Measurements from ENCODE around the gene GSTP1. TPM values are rescaled to one million over a fixed set of nuclear protein-coding genes. Genes with fewer than 3 reads are reported as not detected.
"Not testable (repeated sequence)": the region's sequence is repeated elsewhere in the genome, so short reads cannot be mapped to it uniquely, and the experiment has no call there.

GSTP1 gene
- total RNA-seq, 1 experiment from 2014 or later: 639 TPM

DNA sequence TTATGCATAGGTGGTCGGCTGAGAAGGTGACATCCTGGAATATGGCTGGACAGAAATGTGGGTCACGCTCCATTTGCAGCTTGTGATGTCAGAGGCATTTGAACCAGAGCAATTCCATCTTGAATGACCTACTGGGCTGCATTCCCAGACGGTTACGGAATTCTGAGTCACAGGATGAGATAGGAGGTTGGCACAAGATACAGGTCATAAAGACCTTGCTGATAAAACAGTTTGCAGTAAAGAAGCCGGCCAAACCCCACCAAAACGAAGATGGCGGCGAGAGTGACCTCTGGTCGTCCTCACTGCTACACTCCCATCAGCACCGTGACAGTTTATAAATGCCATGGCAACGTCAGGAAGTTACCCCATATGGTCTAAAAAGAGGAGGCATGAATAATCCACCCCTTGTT is 19.9 kb upstream of the GSTP1 start:
- peak; percentile 89 for DNase-seq (ENCODE audit: low spot score)

DNA sequence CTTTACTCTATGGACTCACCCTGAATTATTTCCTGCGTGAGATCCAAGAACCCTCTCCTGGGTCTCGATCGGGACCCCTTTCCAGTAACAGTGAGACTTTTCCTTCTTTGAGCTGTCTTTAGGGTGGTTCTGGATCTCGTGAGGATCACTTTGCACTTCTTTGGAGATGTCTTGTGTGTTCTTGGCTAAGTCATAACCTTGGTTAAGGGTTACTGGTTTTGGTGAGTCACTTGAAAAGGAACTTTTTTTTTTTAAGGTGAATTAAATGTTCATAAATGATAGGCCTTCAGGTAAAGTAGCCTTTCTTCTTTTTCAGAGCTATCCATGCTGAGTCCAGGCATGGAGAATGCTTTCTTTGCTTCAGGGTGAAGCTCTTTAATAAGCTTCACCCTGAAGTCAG is 19.4 kb upstream of the GSTP1 start:
- DNase-seq (ENCODE audit: low spot score): no peak

DNA sequence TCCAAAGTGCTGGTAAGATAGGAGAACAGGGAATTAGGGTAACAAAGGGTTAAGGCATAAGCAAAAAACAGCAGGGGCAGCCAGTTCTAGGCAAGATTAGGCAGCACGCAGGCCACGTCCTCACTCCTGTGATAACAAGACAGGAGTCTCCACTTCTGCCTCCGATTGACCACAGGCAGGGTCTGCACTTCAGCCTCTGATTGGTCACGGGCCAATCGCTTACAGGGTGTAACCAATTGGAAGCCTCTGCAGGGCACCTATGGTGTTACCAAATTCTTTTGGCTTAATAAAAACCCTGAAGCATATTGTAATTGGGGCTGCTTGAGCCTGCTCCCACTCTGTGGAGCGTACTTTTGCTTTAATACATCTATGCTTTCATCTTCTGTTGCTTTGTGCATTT is 12.2 kb upstream of the GSTP1 start:
- DNase-seq (ENCODE audit: low spot score): no peak

DNA sequence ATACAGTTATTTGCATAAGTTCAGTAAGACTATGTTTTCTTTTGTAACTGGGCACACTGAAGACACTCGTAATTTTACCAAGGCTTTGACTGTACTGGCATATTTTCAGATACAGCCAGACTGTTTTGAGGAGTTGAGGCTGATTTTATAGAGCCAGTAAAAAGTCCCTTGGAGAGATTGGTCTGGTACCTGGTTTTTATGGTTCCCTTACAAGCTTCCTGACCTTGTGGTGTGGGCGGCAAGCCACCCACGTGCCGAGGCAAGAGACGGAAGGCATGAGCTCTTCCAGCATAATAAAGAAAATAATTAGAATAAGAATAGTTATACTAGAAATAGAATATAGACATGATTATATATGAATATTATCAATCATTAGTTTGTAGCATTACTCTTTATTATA is 11.3 kb upstream of the GSTP1 start:
- no peak for DNase-seq (ENCODE audit: low spot score)

DNA sequence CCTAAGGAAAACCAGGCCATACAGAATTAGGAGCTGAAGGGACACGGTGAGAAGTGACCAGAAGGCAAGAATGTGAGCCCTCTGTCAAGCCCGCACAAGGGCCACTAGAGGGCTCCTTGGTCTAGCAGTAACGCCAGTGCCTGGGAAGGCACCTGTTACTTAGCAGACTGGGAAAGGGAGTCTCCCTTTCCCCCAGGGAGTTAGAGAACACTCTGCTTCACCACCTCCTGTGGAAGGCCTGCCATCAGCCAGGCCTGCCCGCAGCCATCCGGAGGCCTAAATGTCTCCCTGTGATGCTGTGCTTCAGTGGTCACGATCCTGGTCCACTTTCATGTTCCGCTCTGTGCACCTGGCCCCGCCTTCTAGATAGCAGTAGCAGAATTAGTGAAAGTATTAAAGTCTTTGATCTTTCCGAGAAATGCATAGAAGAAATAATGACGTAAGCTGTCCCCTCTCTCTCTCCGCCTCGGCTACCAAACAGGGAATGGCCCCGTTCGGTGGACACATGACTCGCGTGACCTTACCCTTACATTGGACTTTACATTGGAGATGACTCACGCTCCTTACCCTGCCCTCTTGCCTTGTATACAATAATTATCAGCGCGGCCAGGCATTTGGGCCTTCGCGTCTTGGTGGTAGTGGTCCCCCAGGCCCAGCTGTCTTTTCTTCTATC is 10.7 kb upstream of the GSTP1 start:
- peak; percentile 59 for DNase-seq (ENCODE audit: low spot score)

DNA sequence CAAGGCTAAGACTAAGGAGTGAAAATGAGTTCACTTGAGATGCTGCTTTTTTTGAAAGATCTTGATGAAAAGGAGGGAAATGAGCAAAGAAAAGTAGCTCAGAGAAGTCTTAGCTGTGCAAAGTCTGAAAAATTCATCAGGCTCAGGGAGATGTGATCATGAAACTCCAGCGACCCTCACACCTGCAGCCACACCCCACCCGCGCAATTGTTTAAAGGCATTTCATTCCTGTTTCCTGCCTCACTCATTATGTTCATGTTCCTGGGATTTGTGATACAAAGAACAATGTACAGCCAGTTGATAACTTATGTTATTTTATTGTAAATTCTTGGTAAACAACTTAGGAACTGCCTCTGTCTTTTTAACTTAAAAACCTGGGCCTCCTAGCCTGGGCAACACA is 8.7 kb upstream of the GSTP1 start:
- DNase-seq (ENCODE audit: low spot score): no peak

DNA sequence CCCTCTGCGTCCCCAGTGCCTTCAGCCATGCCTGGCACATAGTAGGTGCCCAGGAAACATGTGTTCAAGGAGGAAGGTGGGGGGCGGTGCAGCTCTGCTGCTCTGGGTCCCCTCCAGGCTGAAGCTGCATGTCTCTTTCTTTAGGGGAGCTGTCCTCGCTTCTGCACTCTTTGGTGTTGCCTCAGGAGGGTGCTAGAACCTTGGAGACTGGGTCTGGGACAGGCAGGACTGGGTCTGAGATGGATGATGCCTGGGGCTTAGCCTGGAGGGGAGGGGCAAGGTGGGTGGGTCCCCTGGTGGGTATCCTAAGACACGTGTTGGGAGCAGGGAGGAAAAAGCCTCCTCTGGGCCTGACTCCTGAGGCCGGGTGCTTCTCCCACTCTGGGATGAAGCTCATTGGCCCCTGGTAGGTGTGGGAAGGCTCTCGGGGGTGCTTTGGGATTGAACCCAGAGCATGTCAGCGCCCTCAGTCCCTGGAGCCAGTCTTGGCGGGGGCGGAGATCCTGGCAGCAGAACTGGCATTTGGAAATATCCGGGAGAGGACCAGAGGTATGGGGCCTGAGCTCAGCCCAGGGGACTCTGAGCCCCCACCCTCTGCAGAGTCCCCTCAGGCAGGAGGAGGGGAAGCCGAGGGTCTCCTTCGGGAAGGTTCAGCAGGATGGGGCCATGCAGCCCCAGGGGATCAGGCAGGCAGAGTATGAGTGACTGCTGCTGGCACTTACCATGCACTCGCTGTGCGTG is 6.7 kb upstream of the GSTP1 start:
- no peak for DNase-seq (ENCODE audit: low spot score)

DNA sequence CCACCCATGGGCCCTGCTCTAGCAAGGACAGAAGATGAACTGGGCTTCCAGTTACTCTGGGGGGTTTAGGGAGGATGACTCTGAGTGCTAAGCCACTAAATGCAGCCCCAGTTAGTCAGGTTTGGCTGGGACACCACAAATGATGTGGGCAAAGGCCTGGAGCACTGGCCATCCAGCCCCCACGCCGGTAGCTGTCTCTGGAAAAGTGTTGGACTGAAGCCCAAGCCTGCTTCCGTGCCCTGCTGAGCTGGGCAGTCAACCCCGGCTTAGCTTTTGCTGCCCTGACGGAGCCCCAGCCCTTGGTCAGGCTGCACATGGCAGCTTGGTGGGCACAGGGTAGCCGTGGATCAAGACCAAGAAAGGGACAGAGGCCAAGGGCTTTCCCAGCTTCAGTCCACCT is 5.7 kb upstream of the GSTP1 start:
- DNase-seq (ENCODE audit: low spot score): no peak

DNA sequence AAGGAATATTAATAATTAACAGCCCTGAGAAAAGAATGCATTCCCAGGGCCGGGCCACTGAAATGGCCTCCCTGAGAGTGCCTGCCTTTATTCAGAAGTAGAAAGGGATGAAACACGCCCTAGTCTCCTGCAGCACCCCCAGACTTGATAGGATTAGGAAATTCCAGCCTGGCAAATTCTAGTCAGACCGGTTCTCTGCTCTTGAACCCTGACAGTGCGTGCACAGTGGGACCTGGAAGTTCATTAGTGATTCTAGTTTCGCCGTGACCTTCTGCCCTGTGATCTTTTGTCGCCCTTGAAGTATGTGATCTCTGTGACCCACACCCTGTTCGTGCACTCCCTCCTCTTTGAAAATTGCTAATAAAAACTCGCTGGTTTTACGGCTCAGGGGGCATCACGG is 2.1 kb upstream of the GSTP1 start:
- DNase-seq (ENCODE audit: low spot score): no peak

DNA sequence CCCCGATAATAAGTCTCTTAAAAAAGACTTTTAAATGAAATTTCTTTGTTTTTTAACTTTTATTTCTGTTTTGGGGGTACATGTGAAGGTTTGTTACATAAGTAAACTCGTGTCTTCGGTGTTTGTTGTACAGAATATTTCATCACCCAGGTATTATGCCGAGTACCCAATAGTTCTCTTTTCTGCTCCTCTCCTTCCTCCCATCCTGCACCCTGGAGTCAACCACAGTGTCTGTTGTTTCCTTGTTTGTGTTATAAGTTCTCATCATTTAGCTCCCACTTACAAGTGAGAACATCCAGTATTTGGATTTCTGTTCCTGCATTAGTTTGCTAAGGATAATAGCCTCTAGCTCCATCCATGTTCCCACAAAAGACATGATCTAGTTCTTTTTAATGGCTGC is 1.6 kb upstream of the GSTP1 start:
- no peak for DNase-seq (ENCODE audit: low spot score)

DNA sequence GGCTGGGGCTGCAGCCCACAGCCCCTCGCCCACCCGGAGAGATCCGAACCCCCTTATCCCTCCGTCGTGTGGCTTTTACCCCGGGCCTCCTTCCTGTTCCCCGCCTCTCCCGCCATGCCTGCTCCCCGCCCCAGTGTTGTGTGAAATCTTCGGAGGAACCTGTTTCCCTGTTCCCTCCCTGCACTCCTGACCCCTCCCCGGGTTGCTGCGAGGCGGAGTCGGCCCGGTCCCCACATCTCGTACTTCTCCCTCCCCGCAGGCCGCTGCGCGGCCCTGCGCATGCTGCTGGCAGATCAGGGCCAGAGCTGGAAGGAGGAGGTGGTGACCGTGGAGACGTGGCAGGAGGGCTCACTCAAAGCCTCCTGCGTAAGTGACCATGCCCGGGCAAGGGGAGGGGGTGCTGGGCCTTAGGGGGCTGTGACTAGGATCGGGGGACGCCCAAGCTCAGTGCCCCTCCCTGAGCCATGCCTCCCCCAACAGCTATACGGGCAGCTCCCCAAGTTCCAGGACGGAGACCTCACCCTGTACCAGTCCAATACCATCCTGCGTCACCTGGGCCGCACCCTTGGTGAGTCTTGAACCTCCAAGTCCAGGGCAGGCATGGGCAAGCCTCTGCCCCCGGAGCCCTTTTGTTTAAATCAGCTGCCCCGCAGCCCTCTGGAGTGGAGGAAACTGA is 731 bp downstream of the GSTP1 start:
- peak; percentile 28 for DNase-seq (ENCODE audit: low spot score)

DNA sequence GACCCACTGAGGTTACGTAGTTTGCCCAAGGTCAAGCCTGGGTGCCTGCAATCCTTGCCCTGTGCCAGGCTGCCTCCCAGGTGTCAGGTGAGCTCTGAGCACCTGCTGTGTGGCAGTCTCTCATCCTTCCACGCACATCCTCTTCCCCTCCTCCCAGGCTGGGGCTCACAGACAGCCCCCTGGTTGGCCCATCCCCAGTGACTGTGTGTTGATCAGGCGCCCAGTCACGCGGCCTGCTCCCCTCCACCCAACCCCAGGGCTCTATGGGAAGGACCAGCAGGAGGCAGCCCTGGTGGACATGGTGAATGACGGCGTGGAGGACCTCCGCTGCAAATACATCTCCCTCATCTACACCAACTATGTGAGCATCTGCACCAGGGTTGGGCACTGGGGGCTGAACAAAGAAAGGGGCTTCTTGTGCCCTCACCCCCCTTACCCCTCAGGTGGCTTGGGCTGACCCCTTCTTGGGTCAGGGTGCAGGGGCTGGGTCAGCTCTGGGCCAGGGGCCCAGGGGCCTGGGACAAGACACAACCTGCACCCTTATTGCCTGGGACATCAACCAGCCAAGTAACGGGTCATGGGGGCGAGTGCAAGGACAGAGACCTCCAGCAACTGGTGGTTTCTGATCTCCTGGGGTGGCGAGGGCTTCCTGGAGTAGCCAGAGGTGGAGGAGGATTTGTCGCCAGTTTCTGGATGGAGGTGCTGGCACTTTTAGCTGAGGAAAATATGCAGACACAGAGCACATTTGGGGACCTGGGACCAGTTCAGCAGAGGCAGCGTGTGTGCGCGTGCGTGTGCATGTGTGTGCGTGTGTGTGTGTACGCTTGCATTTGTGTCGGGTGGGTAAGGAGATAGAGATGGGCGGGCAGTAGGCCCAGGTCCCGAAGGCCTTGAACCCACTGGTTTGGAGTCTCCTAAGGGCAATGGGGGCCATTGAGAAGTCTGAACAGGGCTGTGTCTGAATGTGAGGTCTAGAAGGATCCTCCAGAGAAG is 1.6 kb downstream of the GSTP1 start:
- DNase-seq (ENCODE audit: low spot score): no peak

DNA sequence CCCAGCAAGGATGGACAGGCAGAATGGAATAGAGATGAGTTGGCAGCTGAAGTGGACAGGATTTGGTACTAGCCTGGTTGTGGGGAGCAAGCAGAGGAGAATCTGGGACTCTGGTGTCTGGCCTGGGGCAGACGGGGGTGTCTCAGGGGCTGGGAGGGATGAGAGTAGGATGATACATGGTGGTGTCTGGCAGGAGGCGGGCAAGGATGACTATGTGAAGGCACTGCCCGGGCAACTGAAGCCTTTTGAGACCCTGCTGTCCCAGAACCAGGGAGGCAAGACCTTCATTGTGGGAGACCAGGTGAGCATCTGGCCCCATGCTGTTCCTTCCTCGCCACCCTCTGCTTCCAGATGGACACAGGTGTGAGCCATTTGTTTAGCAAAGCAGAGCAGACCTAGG is 2.3 kb downstream of the GSTP1 start:
- no peak for DNase-seq (ENCODE audit: low spot score)

DNA sequence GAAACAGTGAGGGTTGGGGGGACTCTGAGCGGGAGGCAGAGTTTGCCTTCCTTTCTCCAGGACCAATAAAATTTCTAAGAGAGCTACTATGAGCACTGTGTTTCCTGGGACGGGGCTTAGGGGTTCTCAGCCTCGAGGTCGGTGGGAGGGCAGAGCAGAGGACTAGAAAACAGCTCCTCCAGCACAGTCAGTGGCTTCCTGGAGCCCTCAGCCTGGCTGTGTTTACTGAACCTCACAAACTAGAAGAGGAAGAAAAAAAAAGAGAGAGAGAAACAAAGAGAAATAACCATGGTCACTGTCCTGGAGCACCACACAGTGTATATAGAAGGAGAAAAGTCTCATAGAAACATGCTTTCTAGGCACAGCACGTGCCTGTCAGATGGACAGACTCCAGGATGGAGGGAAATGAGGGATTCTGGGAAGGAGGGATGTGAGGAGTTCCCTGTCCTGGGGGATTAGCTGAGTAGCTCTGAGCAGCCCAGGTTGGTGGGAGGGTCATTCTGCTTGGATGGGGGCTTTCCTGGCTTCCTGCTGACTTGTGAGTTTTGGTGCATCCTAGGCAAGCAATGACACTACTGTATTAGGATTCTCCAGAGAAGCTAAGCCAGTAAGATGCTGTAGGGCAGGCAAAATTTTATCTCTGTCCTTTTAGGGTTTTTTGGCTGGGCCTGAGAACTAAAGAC is 3.1 kb downstream of the GSTP1 start:
- no peak for DNase-seq (ENCODE audit: low spot score)

DNA sequence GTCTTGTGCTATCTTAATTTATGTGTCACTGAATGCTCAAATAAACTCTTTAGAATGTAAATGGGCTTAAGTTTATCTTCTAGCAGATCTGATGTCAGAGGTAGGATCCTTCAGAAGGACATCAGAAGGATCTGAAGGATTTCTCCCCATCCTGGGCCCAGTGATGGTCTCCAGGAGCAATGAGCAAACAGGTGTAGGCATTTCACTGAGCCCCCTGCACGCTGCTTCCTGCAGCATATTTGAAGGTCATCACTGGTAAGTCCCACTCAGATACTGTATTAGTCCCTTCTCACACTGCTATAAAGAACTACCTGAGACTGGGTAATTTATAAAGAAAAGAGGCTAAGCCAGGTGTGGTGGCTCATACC is 4.5 kb downstream of the GSTP1 start:
- DNase-seq (ENCODE audit: low spot score): no peak

DNA sequence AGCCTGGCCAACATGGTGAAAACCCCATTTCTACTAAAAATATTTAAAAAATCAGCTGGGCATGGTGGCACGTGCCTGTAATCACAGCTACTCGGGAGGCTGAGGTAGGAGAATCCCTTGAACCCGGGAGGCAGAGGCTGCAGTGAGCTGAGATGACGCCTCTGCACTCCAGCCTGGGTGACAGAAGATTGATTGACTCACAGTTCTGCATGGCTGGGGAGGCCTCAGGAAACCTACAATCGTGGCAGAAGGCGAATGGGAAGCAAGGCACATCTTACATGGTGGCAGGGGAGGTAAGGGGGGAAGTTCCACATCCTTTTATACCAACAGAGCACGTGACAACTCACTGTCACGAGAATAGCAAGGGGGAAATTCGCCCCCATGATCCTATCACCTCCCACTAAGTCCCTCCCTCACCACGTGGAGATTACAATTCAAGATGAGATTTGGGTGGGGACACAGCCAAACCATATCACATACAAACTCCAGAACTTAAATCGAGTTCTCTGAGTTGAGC is 5.3 kb downstream of the GSTP1 start:
- DNase-seq (ENCODE audit: low spot score): not testable (repeated sequence)

DNA sequence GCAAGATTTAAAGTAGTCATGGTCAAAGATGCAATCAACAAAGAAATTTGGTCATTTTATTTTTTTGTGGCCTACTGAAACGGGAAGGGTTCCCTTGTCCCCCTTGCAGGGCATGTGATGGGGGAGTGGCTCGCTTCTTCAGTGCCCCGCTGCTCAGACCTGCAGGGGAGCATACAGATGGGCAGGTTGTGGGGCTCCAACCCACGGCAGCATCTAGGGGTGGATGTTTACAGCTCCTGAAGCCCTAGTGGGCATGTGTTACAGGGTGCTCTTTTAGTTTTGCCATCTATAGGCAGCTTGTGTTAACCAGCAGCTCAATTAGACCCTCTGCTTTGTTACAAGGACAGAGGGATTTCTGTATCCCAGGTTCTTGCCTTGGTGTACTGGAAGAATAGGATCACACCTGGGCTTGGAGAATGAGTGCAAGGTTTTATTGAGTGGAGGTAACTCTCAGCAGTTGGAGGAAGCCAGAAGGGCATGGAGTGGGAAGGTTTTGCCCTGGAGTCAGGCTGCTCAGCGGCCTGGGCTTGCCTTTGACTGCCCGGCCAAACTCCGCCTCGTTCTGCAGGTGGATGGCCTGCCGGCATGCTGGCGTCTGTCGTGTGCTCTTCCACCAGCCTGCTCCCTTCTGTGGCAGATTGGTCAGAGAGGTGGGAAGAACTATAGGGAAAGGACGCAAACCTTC is 9.4 kb downstream of the GSTP1 start:
- no peak for DNase-seq (ENCODE audit: low spot score)

DNA sequence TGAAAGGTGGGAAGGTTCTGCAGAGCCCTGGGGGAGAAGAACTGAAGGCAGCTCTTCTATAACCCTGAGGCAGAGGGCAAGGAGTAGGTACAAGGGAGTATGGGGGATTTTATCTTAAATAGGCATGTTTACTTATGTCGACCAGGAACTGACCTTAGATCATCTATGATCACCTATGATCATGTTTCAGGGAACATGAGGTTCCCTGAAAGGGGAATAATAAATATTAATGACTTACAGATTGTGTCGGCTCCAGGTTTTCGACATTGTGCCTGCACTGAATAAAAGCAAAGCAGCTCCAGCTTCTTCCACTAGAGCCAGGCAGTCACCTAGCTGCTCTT is 9.9 kb downstream of the GSTP1 start:
- DNase-seq (ENCODE audit: low spot score): no peak

DNA sequence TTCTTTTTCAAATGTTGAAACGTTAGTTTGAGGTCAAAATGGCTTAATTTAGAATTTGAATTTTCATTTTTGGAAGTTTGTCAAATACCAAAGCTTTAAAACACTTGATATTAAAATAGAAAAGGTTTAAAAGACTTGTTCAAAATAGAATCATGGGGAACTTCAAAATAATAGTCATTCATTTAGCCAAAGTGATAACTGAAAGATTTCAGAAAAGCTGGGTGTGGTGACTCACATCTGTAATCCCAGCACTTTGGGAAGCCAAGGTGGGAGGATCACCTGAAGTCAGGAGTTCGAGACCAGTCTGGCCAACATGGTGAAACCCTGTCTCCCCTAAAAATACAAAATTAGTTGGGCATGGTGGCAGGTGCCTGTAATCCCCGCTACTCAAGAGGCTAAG is 10.9 kb downstream of the GSTP1 start:
- no peak for DNase-seq (ENCODE audit: low spot score)

DNA sequence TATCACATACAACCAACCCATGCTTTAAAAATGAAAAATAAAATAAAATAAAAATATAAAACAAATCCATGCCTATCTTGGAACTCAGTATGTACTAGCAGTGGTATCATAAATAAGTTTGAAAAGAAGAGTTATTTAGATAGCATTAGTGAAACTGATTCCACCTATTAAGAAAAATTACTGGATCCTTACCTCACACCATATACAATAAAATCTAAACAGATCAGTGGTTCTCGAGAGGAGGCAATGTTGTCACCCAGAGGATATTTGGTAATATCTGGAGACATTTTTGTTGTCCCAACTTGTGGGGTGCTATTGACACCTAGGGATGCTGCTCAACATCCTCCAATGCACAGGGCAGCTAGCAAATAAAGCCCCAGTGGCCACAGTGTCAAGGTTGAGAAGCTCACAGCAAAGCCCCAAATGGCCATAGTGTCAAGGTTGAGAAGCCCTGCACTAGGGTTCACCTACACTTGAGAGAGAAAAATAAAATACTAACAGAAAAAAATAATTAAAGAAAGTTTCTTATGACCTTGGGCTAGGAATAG is 13.2 kb downstream of the GSTP1 start:
- DNase-seq (ENCODE audit: low spot score): no peak

All from A172 (cell line).